Middle frontal gyrus (tissue), 1 donor: ENCODE data around the gene FBP1.
"Not testable (repeated sequence)": the region's sequence is repeated elsewhere in the genome, so short reads cannot be mapped to it uniquely, and the experiment has no call there.

Experiments
- DNase-seq: peaks from one replicate; pipeline ENCODE4 v3.0.0-alpha.2; 2015; ENCODE audit warnings: low spot score; ENCODE audit errors: extremely low spot score

FBP1 gene

DNA sequence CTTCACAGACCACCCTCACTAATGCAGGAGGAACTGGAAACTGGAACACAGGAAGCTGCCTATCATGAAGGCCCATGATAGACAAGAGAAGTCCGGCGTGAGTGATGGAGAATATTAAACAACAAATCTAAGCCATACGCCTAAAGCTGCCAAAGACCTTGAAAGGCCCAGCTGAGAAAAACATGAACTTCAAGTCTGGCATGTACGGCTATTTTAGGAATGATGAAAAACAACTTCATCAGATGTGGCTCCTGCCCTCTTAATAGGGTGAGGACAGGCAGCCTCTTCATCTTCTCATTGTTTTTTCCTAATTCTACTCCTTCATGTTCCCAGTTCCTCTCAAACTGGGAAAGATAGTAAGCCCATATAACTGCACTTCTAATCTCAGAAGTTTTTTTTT is 20.3 kb downstream of the FBP1 start:
- no peak for DNase-seq

DNA sequence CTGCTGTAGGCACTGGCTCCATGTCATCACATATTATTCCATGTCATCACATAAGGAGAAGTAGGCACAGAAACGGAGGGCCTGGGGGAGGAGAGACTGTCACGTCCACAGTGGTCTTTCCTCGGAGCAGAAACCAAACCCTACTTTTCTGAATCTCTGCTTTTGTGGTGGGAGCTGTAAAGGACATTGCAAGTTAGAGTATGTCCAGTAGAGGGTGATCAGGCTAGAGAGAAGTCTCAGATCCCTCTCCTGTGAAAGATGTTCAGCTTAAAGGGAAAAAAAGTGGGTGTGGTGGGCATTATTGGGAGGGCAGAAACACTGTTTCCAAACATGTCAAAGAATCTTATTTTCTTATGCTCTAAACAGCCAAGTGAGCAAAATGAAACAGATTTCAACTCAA is 26.3 kb downstream of the FBP1 start:
- DNase-seq = no peak

DNA sequence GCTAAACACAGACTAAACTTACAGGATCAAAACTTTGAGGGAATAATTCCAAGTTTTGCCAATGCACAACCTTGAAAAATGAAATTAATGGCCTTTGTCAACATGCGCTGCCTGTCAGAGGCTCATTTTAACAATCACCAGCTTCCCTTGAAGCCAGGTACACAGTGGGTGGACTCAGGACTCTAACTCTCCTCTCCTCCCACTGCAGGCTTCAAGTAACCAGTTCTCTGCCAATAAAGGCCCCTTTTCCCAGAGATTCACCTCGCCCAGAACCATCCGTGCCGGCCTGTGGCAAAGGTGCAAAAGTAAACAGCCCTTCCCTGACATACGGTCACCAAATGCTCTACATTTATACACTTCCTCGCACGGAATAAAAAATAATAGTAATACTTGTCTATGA is 27.2 kb downstream of the FBP1 start:
- no peak for DNase-seq

DNA sequence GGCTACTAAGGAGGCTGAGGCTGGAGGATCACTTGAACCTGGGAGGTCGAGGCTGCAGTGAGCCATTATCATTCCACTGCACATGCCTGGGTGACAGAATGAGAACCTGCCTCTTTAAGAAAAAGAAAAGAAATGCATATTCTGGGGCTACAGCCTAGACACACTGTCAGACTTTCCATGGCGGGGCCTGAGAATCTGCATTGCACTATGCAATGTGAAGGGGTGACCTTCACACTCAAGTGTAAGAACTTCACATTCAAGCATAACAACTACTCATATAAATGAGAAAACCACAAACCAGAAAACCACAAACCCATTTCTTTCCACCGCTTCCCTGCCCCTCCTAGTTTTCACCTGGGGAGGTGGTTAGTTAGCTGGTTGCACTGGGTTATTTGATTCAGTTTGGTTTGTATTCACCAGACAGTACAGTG is 27.7 kb downstream of the FBP1 start:
- DNase-seq = no peak

DNA sequence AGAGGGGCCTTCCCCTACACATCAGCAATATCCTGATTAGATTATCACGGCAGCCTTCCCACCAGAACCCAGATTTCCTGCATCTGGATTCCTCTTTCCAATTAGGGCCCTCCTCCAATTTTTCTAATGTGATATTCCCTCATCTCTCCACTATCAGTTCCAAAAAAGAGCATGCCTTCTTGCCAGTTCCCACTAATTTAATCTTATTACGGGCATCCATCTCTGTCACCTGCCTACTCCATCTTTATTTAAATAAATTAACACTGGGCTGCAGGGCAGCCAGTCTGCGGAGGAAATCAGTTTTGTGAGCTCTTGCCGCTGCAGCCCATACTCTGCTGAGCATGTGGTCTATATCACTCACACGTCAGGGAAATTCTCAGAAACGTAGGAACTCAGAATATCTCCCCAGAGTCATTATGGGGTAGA is 29.1 kb downstream of the FBP1 start:
- no peak for DNase-seq

DNA sequence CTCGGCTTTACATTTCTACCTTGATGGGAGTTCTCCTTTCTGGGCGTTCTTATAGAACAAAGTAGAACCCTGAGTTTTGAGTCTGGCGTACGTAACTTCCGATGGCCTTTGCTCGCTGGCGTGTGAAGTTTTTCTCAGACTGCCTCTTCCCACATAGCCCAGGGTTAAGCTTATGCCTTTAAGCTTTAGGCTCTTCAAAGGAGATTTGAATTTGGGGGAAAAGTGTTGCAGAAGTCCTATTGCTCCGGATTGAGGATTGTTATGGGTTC is 32.0 kb downstream of the FBP1 start:
- no peak for DNase-seq

DNA sequence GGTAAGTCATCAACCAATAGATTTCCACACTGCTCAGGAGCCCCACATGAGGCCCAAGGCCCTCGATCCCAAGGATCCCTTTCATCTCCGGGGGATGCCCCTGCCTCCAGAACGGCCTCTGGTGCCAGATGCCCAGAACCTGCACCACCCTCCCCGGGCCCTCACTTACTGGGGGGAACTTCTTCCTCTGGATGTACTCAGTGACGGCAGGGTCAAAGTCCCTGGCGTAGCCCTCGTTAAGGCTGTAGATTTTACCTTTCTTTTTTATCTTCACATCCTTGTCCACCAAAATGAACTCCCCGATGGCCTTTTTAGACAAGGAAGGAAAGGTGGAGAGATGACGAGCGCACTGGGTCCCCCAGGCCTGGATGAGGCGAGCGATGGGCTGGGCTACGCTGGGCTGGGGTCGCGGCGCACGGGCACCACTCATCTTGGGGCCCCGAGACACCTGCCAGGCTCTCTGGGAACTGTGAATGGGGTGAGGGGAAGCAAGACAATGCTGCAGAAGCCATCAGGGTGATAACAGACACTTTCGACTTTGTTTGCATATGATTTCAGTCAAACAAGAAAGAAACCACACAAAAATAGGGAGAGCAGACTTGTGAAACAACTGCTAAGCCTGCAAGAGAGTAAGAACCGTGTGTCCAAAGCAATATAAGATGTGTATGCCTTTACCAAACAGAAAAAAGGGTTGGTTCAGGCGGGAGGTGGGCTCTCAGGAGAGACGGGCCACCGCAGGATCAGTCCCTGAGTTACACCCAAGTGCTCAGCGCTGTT is 32.5 kb downstream of the FBP1 start:
- no peak for DNase-seq

DNA sequence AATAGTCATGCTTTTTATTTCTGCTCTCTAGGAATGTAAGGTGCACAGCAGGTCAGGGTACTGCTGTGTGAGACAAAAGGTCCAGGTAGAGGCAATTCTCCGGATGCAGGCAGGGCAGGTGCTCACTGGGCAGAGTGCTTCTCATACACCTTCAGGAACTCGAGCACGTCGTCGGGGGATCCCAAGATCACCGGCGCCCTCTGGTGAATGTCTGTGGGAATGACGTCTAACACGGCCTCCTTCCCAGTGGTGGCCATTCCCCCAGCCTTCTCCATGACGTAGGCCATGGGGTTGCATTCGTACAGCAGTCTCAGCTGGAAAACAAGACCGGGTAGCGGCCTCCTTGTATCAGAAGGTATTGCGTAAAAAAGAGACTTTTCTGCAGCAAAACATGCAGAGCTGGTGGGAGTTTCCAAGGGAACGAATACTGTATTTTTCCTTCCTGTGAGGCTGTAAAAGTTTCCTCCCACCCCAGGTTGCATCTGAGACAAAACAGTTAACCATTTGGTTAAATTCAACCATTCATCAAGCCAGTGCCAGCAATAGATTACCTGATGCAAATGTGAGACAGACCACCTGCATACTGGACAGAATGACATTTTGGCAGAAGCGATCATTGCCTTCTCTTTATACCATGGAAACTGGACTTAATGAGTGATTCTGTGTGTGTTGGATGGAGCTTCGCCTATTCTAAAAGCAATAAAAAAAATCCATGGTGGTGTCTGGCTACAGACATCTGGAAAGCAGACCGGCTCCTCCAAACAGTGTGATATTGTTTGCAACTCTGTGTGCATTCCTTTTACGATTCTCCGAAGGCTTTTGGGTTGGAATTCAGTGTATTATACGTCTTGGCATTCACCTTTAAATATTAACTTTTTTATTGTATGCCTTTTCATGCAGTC is 35.8 kb downstream of the FBP1 start:
- peak; percentile 18 for DNase-seq

DNA sequence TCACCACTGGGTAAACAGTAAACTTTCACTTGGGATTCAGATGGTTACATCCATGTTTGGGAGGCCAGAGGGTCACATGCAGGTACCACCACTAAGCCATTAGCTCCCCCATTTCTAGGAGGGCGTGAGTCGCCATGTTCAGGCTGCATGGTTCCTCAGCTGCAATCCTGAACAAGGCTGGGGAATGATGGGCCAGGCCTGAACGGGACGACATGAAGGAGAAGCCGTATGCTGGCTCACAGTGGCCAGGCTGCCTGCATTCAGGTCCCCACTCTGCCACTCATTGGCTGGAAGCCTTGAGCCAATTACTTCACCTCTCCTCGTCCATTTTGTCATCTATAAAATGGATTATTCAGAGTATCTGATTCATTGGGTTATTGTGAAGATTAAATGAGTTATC is 36.7 kb downstream of the FBP1 start:
- DNase-seq = no peak

DNA sequence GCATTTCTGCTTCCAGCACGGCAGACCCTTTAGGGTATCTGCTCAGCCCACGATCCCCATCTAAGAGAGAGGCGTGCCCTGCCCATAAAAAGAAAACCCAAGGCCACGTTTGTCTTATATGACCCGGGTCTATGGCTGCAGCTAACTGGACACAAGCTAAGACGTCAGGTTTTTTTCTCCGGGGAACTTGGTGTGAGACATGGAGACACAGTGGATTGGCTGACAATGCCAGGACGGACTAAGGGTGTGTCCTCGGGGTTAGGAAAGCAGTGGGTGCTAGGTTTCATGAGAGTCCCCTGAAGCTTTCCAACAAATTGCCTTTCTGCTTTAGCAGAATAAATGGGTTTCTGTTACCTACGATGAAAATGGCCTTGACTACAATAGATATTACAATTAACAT is 38.6 kb downstream of the FBP1 start:
- no peak for DNase-seq

DNA sequence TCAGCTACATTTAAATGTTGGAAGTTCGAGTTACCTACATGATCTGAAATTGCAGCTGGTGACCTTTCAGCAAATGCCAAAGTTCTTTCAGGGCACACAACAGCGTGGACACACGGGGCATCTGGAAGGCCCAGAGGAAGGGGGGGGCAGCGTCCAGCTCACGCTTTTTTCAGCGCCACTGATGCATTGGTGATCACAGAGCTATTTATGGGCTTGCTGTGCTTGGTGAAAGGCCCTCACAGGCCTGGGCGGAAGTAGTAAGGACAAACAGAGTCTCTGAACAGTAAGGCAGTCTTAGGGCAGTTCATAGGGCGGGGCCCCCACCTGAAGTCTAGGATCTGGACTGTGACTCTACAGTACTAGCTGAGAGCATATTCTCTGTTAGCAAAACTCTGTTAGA is 39.1 kb downstream of the FBP1 start:
- DNase-seq = no peak

DNA sequence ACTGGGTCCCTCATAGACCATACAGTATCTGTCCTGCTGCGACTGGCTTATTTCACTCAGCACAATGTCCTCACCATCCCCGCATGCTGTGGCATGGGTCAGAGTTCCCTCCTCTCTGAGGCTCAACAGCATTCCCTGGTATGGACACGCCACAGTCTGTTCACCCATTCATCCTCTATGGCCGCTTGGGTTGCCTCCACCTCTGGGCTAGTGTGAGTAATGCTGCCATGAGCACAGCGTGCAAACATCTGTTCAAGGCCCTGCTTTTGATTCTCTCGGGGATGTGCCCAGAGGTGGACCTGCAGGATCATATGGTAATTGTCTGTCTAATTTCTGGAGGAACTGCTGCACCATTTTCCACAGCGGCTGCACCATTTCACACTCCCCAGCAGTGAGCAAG is 40.2 kb downstream of the FBP1 start:
- no peak for DNase-seq

DNA sequence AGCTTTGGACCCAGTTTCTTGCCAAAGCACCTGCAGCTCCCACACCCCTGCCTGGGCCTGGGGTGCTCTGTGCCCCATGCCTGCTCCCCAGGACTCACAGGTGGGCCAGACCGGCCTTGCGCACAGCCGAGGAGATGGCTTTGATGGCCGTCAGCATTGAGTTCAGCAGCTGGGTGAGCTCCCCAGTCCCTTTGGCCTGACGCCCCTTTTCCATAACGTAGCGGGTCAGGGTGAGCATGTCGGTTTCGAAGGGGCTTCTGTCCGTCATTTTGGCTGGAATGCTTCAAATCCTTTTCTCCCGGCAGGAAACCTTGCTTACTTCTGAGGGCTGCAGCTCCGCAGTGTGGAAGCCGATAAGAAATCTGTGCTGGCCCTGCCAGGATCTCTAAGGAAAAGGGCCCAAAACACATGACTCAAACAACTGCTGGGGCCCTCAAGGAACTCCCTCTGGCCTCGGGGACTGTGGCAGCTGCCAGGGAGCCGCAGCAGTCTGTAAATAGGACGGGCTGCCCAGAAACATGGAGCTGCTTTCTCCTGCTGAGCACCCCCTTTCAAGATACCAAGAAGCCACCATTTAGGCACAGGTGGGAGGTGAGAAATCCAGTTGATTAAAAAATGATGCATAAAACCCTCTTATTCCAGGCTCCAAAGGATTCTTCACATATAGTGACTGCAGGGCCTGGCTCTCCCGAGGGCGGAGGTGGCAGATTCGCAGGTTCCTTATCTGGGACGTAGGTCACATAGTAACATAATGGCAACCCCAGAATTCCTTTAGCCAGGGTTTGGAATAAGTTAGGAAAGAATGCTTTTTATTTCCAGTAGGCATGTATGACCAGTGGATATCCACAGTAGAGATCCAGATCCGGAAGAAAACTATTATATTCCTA is 45.6 kb downstream of the FBP1 start, which contains the start of gene FBP2:
Gene FBP2 (minus strand): TSS at position 366 of the 887 bp plus-strand sequence. CDS start 98 bp downstream, at position 268.
- no peak for DNase-seq

DNA sequence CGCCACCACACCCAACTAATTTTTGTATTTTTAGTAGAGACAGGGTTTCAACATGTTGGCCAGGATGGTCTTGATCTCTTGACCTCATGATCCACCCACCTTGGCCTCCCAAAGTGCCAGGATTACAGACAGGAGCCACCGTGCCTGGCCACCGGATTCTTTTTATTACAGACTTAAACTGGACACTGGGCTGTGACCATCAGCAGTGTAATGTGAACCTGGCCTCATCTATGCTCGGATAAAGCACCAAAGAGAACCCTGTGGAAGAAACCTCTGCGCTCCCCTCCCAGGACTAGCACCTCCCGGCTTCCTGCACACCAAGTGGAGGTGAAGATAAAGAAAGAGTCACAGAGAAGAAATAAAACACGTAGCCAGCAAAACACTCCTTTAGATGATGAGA is 46.6 kb downstream of the FBP1 start:
- not testable (repeated sequence) for DNase-seq

DNA sequence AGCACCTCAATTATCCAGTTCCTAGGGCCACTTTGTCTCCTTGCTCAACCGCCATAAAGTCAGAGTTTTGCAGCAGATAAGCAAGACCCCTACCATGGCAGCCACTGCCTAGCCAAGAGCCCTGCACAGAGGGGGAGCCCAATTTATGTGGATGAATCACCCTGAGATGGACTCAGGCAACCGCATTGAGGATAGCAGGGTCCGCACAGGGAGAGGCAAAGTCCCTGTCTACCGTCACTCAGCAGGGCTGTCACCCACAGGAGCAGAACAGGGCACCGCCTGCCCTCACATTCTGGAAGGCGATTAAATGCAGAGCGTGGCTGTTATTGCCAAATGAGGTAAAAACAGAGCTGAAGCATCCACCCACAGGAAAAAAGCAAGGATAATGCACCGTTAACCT is 47.4 kb downstream of the FBP1 start:
- no peak for DNase-seq

DNA sequence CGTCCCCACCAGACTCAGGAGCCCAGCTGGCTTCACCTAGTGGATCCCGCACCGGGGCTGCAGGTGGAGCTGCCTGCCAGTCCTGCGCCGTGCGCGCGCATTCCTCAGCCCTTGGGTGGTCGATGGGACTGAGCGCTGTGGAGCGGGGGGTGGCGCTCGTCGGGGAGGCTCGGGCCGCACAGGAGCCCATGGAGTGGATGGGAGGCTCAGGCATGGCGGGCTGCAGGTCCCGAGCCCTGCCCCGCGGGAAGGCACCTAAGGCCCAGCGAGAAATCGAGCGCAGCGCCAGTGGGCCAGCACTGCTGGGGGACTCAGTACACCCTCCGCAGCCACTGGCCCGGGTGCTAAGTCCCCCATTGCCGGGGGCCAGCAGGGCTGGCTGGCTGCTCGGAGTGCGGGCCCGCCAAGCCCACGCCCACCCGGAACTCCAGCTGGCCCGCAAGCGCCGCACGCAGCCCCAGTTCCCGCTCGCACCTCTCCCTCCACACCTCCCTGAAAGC is 48.2 kb downstream of the FBP1 start:
- DNase-seq = not testable (repeated sequence)

DNA sequence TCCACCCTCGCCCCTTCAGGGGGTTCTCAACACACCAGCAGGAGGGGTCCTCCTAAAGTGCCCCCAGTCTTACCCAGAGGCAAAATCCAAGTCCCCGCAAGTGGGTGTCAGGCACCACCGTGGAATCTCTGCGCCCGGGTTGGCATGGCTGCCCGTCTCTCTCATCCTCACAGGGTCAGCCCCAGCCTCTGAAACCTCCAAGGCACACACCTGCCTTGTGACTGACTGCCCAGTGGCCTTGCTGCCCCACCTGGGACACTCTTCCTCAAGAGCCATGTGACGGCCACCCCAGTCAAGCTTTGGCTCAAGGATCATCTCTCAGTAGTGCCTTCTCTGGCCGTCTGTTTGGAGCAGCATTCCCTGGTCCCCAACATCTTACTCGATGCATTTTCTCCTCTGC is 50.6 kb downstream of the FBP1 start:
- DNase-seq = no peak

DNA sequence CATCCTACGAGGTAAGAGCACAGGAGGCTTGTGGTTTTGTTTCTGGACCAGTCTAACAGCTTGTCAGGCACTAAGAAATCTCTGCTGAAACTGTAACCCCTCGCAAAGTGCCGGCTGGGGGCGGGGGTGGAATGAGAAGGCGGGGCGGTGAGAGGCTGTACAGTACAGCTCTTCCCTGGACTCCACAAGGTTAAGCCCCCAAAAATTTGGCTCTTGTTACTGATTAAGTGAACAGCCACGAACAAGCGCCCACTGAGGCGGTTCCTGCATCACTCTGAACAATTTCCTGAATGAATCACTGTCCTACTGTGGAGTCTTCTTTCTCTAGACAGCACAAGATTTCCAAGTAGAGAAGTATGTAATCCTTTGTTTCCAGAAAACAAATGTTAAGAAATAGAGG is 52.5 kb downstream of the FBP1 start:
- no peak for DNase-seq

DNA sequence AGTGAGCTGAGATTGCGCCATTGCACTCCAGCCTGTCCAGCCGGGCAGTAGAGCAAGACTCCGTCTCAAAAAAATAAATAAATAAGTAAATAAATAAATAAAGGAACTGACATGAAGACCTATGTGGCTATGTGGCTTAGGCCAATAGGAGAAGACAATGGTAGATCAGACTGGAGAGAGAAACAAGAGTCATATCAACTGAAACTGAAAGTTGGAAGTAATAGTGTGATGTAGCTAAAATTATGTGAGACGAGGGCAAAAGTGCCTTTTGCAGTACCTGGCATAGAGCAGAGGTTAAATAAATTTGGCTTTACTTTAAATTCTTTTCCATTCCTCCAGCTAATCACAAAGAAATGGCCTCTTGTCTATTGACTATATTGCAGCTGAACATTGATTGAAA is 53.0 kb downstream of the FBP1 start:
- DNase-seq = no peak

DNA sequence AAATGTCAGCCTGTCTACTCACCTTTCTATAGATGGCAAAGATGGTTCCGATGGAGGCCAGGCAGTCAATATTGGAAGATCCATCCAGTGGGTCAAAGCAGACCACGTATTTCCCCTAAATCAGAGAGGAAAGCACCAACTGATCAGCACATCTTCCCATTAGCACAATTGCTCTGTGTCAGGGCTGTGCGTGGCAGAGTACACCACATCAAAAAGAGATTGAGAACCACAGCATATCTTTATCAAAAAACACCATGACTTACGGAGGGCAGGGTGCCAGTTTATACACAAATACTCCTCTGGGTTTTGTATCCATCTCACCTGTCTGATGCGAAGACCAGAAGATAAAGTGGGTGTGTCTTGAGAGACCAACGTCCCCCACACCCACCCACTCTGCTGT is 54.8 kb downstream of the FBP1 start:
- no peak for DNase-seq

DNA sequence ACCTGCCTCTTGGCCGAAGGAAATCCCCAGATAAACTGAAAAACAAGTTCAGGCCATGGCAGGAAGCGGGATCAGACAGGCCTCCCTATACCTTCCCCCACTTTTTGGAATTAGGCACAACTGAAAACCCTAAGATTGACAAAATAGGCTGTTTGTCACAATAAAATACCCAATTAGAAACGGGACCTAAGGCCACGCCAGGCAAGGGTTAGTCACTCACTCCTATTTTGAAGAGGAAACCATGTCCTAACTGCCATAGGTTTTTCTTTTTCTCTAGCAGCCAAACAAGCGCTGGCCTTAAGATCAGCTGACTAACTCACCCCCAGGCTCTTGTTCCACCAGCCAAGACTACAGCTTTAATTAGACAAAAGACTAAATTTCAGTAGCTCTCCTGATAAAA is 57.6 kb downstream of the FBP1 start:
- DNase-seq = no peak

DNA sequence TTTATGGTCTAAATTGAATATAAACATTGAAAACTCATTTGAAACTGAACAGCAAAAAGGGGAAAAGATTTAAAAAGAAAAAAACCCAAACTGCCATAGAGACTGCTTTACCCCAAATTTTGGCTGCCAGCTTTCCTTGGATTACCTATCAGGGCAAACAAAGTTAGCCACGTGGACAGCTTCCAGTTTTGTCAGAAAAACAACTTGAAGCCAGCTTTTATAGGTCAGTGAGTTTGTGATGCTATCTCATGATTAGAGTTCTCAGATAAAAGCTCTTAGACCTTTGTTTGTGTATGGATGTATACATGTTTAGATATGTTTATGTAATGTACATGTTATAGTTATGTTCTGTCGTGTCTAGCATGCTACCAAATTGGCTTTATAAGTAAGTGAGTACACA is 61.7 kb downstream of the FBP1 start:
- DNase-seq = no peak
